Stimulated activated CD8-positive, alpha-beta memory T cell treated with anti-CD3 and anti-CD28 coated beads, Interleukin-12 subunit alpha, Interleukin-12 subunit beta, amount 100 ng/mL, for 1 hour (primary cell): Measurements from ENCODE around the gene CTF1.
"Not testable (repeated sequence)": the region's sequence is repeated elsewhere in the genome, so short reads cannot be mapped to it uniquely, and the experiment has no call there.

Experiments used
- DNase-seq: peaks from one replicate; pipeline ENCODE4 v3.0.0-alpha.2; 2020; ENCODE audit warnings: low read depth

Gene CTF1

GRCh38 chr16:30887927-30888326 lies 8.5 kb upstream of the CTF1 start:
- DNase-seq, result no peak

- no peak for DNase-seq
These were observed 7.4 kb upstream of the CTF1 start for GRCh38 chr16:30888856-30889499.

- DNase-seq, result no peak
These were observed 6.7 kb upstream of the CTF1 start for GRCh38 chr16:30889721-30890120.

GRCh38 chr16:30891043-30891823 lies 5.2 kb upstream of the CTF1 start:
- DNase-seq, result not testable (repeated sequence)

GRCh38 chr16:30892670-30893416 lies 3.6 kb upstream of the CTF1 start:
- no peak for DNase-seq

- DNase-seq, result no peak
These were observed 3.0 kb upstream of the CTF1 start for GRCh38 chr16:30893417-30893743.

- DNase-seq, result peak; percentile 64
These were observed 2.5 kb upstream of the CTF1 start, which contains the start of gene BCL7C for GRCh38 chr16:30893744-30894539. Gene BCL7C, minus strand, starts transcription at chr16:30894077. Its CDS starts 133 bp downstream, at chr16:30893944.

GRCh38 chr16:30894540-30895368 lies 1.7 kb upstream of the CTF1 start:
- DNase-seq, result no peak

GRCh38 chr16:30895627-30896260 lies 670 bp upstream of the CTF1 start:
- no peak for DNase-seq

- DNase-seq, result peak; percentile 56
These were observed 697 bp downstream of the CTF1 start for GRCh38 chr16:30896889-30897733.

- DNase-seq, result no peak
These were observed 3.4 kb downstream of the CTF1 start for GRCh38 chr16:30899794-30900193.

GRCh38 chr16:30900588-30900987 lies 4.2 kb downstream of the CTF1 start:
- no peak for DNase-seq

- no peak for DNase-seq
These were observed 5.0 kb downstream of the CTF1 start for GRCh38 chr16:30901201-30902028.

- no peak for DNase-seq
These were observed 5.9 kb downstream of the CTF1 start for GRCh38 chr16:30902029-30902972.

GRCh38 chr16:30903002-30903401 lies 6.6 kb downstream of the CTF1 start:
- DNase-seq, result no peak

GRCh38 chr16:30903596-30903995 lies 7.2 kb downstream of the CTF1 start:
- no peak for DNase-seq

- no peak for DNase-seq
These were observed 7.8 kb downstream of the CTF1 start for GRCh38 chr16:30904114-30904780.
